Coronary artery (tissue), 2 donors: ENCODE data around the gene WARS2.
"Not testable (repeated sequence)": the region's sequence is repeated elsewhere in the genome, so short reads cannot be mapped to it uniquely, and the experiment has no call there.

Experiments used
- DNase-seq: peaks from one replicate; pipeline ENCODE4 v3.0.0-alpha.2; 2017; ENCODE audit warnings: low spot score
- H3K27ac ChIP-seq, 2 donors: fragments of 200-600 bp; sonication (generic); one replicate each; pipeline ENCODE4 v1.5.1; 2016 to 2019
- H3K4me3 ChIP-seq: fragments of 200-600 bp; sonication (generic); 2 replicates; pipeline ENCODE4 v1.5.1; 2016; ENCODE audit warnings: mild to moderate bottlenecking, moderate library complexity
- TF ChIP-seq, protein P1 (sequence below): fragments of 200-600 bp; sonication (generic); IDR thresholded peaks from one replicate; pipeline ENCODE4 v1.5.1; 2019; ENCODE audit warnings: antibody characterized with exemption

WARS2 gene

GRCh38 chr1:119163396-119163795, 22.9 kb upstream of the WARS2 start:
- Histone ChIP-seq H3K27ac (no peak overlapping the region), H3K4me3 (no peak overlapping the region)
- no peak for DNase-seq
- TF ChIP-seq, protein P1, sequence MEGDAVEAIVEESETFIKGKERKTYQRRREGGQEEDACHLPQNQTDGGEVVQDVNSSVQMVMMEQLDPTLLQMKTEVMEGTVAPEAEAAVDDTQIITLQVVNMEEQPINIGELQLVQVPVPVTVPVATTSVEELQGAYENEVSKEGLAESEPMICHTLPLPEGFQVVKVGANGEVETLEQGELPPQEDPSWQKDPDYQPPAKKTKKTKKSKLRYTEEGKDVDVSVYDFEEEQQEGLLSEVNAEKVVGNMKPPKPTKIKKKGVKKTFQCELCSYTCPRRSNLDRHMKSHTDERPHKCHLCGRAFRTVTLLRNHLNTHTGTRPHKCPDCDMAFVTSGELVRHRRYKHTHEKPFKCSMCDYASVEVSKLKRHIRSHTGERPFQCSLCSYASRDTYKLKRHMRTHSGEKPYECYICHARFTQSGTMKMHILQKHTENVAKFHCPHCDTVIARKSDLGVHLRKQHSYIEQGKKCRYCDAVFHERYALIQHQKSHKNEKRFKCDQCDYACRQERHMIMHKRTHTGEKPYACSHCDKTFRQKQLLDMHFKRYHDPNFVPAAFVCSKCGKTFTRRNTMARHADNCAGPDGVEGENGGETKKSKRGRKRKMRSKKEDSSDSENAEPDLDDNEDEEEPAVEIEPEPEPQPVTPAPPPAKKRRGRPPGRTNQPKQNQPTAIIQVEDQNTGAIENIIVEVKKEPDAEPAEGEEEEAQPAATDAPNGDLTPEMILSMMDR, result no peak

DNA sequence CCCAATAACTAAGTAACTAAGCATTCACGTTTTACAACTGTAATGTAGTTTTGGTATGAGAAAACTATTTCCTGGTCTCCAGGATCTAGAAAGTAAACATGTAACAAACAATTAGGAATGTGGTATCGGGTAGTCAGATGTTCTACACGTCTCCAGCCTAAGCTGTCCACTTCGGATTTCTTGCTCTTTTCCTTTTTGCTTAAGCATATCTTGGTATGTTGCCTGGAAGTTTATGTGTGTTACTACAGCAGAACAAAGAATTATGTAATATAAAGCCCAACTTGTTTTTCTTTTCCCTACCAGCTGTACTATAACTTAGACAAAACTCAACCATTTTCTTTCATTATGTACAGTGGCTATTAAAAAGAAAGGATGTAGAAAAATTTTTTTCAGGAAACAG, 20.4 kb upstream of the WARS2 start:
- TF ChIP-seq, protein P1, result no peak
- DNase-seq, result no peak
- peak overlapping the region; percentile 15 for H3K4me3 ChIP-seq
- H3K27ac ChIP-seq, result peak overlapping the region; percentile 15 to 34

DNA sequence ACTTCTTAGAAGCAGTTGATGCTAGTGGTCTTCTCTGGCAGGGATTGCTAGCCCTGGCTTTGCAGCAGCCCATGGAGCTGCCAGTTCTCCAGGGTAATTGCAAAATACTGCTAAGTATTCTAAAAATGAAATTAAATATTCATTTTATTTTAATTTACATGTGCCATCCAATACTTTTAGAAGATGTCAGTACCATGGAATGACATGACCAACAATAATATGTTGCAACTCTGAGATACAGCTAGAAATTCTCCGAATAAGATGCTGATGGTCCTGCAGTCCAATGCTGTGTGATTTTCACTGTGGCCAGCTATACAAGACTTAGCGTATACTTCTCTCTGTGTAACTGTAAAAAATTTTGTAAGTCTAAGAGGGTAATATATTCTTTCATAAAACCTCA, 20.0 kb upstream of the WARS2 start:
- no peak for DNase-seq

DNA sequence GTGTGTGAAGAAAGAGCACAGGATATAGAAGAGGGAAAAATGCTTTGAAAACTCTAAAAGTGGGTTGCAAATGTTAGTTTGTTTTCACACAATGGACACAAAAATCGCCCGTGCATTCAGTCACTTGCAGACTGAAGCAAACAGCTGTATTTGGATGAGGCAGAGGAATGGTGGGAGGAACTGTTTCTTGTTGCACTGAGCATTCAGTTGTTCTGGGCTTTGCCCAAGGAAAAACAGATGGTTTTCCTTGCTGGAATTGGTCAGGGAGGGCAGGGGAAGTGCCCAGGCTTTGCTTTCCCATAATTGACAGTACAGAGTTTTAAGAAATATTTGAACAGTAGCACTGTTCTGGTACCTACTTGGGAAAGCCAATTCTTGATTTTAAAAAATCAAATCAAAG, 19.5 kb upstream of the WARS2 start:
- TF ChIP-seq, protein P1, result no peak
- peak overlapping the region in 1 of 2 donors; percentile 41 for H3K27ac ChIP-seq
- no peak overlapping the region for H3K4me3 ChIP-seq
- DNase-seq, result no peak

More for the DNA sequence above, 20.0 kb upstream of the WARS2 start:
- TF ChIP-seq, protein P1, result no peak
- Histone ChIP-seq H3K27ac (peak overlapping the region; percentile 34 to 41), H3K4me3 (peak overlapping the region; percentile 15)

GRCh38 chr1:119159111-119159510, 18.7 kb upstream of the WARS2 start:
- DNase-seq, result no peak
- peak overlapping the region in 1 of 2 donors; percentile 42 for H3K27ac ChIP-seq
- no peak overlapping the region for H3K4me3 ChIP-seq
- TF ChIP-seq, protein P1, result no peak

- not testable (repeated sequence) for H3K27ac ChIP-seq, DNase-seq, H3K4me3 ChIP-seq
Observed at GRCh38 chr1:119156761-119157160, 16.3 kb upstream of the WARS2 start.

DNA sequence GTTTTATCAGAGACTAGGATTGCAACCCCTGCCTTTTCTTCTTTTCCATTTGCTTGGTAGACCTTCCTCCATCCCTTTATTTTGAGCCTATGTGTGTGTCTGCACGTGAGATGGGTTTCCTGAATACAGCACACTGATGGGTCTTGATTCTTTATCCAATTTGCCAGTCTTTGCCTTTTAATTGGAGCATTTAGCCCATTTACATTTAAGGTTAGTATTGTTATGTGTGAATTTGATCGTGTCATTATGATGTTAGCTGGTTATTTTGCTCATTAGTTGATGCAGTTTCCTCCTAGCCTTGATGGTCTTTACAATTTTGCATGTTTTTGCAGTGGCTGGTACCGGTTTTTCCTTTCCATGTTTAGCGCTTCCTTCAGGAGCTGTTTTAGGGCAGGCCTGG, 14.6 kb upstream of the WARS2 start:
- H3K27ac ChIP-seq, H3K4me3 ChIP-seq, DNase-seq: not testable (repeated sequence)

DNA sequence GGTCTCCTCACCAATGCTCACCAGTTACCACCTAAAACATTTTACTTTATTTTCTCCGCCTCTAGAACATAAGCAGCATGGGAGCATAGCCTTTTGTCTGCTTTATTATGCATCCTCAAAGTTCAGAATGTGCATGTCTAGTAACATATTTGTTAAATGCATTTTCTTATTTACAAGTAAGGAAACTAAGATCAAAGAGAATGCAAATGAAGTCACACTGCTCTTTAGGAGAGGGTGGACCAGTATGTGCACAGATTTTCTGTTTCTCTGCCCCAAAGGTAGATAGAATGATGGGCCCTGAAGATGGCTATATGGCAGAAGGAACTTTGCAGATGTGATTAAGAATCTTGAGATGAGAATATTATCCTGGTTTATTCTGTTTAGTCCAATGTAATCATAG, 9.7 kb upstream of the WARS2 start:
- TF ChIP-seq, protein P1, result no peak
- no peak overlapping the region for H3K4me3 ChIP-seq
- H3K27ac ChIP-seq, result no peak overlapping the region
- DNase-seq, result no peak
